Activated CD4-positive, alpha-beta T cell treated with anti-CD3 and anti-CD28 coated beads, Interleukin-2, amount 50 U/mL, for 48 hours (primary cell): ENCODE measurements around the gene FAM186B.

Experiments used
- DNase-seq, 2 experiments: peaks; one replicate each; pipeline ENCODE4 v3.0.0-alpha.2; 2020

The FAM186B gene

DNA sequence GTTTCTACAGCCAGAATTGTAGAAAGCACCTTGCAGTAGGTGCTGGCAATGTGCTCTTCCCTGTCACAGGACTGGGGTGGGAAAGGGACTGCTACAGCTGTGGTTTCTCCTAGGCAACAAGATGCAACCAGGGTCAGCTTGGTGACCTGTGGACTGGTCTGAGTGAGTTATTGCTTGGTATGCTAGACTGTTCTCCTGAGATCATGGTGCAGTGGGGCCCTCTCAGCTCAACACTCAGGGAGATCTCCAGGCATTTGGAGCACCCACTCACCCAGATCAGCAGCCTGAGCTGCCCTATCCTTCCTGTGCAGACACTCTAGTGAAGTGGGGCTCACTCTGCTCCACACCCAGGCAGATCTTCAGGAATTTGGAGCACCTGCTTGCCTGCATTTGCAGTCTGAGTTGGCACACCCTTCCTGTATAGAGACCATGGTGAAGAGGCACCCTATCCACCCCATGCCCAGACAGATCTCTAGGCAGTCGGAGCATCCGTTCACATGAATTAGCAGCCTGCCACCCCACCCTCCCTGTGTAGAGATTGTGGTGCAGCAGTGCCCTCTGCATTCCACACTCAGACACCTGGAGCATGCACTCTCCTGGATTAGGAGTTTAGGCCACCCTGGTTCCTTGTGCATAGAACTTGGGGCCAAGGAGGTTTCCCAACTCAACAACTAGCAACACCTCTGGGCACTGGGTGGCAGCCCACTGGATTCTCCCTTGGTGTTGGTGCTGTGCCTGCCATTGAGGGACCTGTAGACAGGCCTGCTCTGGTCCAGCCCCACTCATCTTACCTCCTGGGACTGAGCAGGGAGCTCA lies 3.8 kb upstream of the FAM186B start:
- no peak for DNase-seq

GRCh38 chr12:49604856-49605255 lies 583 bp downstream of the FAM186B start:
- DNase-seq = no peak

DNA sequence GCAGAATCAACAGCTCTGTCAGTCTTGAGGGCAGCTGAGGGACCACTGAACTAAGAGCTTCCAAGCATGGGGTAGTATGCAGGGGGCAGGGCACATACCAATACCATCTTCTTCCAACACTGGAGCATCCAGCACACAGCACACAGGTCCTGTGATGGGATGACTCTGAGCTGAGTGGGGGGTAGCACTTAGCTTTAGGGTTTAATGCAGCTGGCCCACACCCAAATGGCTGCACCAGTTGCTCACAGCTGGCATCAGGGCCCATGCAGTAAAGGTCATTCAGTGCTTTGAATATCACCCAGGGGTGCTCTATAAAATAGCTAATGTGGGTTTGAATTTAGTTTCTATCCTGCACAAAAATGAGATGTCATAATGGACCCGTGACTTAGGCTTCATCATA lies 1.7 kb downstream of the FAM186B start:
- no peak for DNase-seq

- DNase-seq = no peak
These were observed 5.5 kb downstream of the FAM186B start for GRCh38 chr12:49599961-49600360.

DNA sequence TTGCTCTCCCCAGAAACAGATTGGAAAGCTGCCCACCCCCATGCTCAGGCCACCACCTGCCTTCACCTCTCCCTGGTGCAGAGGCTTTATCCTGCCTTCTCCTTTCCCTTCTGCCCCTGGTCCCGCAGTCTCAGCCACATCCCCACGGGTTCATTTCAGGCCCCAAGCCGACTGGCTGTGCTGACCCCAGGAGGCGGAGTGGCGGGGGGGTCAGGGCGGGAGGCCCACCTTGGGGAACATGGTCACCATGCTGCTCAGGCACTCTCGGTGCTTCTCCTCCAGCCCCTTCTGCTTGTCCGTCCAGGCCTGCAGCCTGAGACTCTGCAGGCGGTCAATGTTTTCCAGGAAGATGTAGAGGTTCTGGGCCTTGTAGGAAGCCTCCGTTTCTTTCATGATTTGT lies 6.9 kb downstream of the FAM186B start:
- no peak for DNase-seq

- no peak for DNase-seq
These were observed 16.5 kb downstream of the FAM186B start for GRCh38 chr12:49588721-49589516.

- DNase-seq = no peak
These were observed 17.2 kb downstream of the FAM186B start for GRCh38 chr12:49588281-49588680.

GRCh38 chr12:49587174-49587908 lies 18.1 kb downstream of the FAM186B start:
- no peak for DNase-seq

DNA sequence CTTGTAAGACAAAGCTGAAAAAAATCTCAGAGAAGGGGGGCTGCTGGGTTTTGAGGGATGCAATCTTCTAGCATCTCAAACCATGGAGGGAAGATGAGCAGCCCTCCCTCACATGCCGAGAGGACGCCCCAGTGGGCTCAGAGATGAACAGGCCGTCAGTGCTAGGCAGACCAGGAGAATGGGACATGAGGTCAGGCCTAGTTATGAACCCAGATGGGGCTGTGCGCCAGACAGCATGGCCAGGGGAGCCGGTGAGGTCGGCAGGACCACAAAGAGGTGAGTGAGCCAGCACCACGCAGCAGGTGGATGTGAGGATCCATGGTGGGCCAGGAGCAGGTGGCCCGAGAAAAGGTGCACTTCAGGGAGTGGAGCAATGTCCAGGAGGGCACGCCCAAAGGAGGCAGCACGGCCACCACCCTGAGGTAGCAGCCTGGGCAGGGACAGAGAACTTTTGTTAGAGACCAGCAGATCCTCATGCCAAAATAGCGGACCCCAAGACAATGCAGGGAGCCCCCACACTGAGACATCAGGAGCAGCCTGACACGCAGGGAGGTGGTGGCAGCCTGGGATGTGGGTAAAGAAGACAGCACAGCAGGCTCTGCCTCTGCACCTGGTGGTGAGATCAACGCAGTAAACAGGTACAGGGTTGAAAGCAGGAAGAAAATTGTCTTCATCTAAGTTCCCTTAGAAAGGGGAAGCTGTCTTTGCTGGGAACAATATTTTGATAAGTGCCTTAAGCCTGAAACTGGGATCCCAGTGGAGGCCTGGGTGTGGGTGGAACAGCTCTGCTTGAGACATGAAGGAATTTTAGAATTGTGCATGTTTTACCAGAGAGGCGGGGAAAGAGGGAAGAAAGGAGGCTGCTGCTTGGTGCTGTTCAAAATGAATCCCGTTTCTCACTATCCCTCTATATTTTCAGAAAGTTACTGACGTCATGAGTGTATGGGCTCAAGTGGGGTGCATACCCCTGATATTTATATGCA lies 19.7 kb downstream of the FAM186B start:
- DNase-seq = no peak

GRCh38 chr12:49584591-49584990 lies 20.8 kb downstream of the FAM186B start:
- no peak for DNase-seq

DNA sequence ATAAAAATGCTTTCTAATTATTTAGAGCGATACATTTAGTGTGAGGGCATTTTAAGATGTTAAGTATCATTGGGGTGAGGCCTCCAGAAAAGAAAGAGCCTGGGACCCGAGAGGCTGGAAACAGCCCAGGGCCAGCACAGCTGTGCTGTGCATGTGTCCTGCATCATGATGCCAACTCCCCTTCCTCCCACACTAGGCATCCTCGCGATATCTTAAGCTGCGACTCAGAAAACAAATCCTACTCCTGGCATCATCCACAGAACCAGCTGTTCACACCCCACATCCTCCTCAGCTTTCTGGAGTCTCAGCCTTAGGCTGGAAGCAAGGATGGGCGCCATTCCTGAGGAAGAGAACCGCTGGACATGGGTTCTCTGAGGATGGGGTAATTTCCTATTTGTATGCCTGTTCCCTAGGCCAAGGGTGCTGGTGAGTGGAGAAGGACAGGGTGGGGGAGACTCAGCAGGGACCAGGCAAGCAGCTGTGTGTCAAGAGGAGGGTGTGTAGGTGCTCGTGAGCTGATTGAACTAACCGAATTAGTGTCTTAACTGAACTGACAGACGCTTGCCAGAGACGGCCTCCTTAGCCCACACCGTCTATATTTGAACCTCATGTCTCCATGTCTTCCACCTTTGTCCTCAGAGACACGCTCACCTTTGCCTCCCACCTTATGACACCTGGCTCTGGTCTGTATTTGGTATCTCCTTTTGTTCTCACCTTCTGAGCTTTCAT lies 21.9 kb downstream of the FAM186B start:
- no peak for DNase-seq

DNA sequence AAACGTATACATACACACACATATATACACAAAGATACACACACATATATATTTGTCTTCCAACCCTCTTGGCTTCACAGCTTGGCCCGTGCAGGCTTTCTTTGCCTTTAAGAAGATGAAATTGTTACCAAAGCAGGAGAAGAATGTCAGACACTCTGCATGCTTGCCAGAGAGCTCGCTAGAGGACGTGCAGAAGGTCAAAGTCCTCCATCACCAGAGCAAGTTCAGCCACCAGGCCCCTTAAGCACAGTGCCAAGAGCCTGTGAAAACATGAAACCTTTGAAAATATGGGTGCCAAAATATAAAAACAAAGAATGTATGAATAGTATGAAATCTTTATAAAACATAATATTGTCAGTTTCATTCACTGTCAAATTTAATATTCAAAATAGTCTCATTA lies 22.6 kb downstream of the FAM186B start:
- DNase-seq = no peak

DNA sequence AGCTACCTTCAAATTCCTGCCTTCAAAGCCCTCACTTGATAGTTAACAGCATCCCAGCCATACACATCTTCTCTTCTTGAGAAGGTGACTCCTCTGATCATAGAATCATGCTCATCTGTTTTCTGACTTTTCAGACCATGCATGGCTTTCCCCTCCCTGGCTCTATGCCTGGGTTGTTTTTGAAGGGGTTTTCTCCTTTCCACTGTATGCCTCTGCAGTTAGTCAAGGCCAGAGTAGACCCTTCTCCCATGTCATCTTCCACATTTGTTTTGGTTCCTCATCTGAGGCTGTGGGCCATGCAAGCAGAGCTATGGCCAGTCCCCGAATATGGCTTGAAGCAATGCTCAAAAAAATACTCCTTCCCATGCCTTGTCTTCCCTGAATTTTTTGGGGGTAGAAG lies 23.2 kb downstream of the FAM186B start:
- DNase-seq = no peak

DNA sequence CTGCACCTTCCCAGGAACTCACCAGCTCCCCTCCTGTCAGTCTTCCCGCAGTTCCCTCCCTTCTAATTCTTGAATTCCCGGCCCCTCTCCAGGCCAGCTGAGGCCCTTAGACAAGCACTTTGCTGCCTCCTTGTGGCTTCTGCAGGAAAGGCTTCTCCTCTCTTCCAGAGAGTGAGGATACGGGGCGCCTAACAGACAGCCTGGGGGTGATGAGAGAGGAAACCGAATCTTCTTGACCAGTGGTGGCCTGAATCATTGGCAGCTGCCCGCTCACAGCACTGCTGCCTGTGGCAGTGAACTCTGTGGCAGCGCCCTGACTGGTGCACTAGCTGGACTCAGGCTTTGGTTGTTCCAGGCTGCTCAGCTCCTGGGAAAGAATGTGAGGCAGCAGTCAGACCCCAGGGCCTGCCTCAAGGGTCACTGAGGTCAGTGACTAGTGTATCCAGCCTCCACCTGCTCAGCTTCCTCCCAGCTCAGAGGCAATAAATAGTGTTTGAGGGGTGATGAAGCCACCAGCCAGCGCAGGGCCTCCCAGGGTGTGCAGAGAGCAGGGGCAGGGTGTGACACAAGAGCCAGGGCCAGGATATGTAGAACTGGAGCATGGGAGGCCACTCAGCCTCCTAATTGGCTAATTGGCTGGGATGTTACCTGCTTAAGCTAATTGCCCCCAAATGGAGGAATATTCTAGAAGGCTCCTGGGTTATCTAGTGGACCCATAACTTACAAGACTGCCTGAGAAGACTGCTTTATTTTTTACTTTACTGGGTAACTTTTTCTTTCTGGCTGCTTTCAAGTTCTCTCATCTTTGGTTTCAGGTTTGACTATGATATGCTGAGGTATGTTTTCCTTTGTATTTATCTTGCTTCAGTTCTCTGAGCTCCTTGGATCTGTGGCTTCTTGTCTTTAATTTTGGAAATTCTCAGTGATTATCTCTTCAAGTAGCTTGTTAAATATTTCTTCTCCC lies 24.6 kb downstream of the FAM186B start:
- DNase-seq = peak; percentile 58 to 62

- no peak for DNase-seq
These were observed 26.8 kb downstream of the FAM186B start for GRCh38 chr12:49578471-49579112.

GRCh38 chr12:49577589-49578315 lies 27.7 kb downstream of the FAM186B start:
- DNase-seq = no peak

DNA sequence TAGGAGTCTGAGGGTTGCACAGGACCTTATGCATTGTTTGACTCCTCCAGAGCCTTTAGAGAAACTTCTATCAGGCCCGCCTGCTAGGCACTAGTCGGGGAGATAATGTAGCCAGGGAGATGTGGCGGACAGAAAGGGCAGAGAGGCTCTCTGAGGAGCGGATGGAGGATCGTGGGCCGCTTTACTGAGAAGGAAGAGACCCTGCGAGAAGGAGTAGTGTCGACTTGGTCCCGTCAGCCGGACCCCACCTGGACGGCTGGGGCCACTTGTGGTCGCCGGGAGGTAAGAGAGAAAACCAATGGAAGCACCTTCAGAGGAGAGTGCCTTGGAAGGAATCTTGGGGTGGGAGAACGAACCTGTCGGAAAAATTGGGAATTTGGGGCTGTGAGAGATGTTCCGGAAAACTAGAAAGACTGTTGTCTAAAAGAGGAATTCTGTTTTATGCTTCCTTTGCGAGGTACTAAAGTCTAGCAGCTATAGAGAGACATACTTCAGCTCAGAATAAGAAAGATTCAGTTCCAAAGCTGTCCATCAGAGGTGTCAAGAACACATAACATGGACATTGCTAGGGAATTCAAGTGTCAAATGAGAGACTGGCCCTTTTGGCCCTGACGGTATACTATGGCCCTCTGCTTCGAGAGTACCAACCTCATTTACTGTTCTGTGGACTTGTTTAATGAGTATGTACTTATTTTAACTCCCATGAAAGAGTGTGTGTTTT lies 36.8 kb downstream of the FAM186B start:
- no peak for DNase-seq
